ENCODE measurements around the gene TNFRSF8. TPM values are rescaled to one million over a fixed set of nuclear protein-coding genes. Genes with fewer than 3 reads are reported as not detected.

The TNFRSF8 gene
- total RNA-seq, 1 experiment from 2014 or later, result not detected

GRCh38 chr1:12059722-12060464 lies 3.2 kb upstream of the TNFRSF8 start:
- CTCF ChIA-PET, result interaction anchor here (0.6 kb wide), 1 partner anchor 76 kb away, joined by 4 read pairs; no protein-coding TSS in a partner anchor
- peaks cover 44% of the 10 kb centered on the region for H3K27me3 ChIP-seq (replicated peaks; ENCODE audit: insufficient read depth, low read depth, low read length, poor library complexity)
- POLR2A ChIA-PET (ENCODE audit: low non-redundant PET), result no interaction called here
- no peaks in the 10 kb centered on the region for H3K9me3 ChIP-seq (ENCODE audit: low read depth, low read length, poor library complexity, severe bottlenecking)
- BruUV-seq (replicated peaks), result no TSS peak
- DNase-seq (ENCODE audit: low spot score), result no peak
- H3K27ac ChIP-seq (ENCODE audit: low read depth, low read length, poor library complexity, severe bottlenecking), result no peak overlapping the region
- intact Hi-C loops (cut with micrococcal nuclease; ENCODE audit: unreplicated experiment), result no loop called here
- no peak for TF ChIP-seq EZH2 (IDR thresholded peaks at IDR 0.05; ENCODE audit: borderline replicate concordance, low read depth, low read length, poor library complexity, severe bottlenecking)
- TF ChIP-seq CTCF (conservative IDR thresholded peaks at IDR 0.05; ENCODE audit: low read depth, low read length), result no peak
- H3K4me1 ChIP-seq (ENCODE audit: insufficient read depth, low read length, poor library complexity, severe bottlenecking), result no peaks in the 10 kb centered on the region
- H3K4me3 ChIP-seq (ENCODE audit: low read depth, low read length, poor library complexity, severe bottlenecking), result no peak overlapping the region
- no peaks in the 10 kb centered on the region for H3K36me3 ChIP-seq (ENCODE audit: insufficient read depth, low read length, poor library complexity, severe bottlenecking)

- intact Hi-C loops (cut with micrococcal nuclease; ENCODE audit: unreplicated experiment), result no loop called here
- TF ChIP-seq CTCF (conservative IDR thresholded peaks at IDR 0.05; ENCODE audit: low read depth, low read length) (no peak), EZH2 (IDR thresholded peaks at IDR 0.05; ENCODE audit: borderline replicate concordance, low read depth, low read length, poor library complexity, severe bottlenecking) (no peak)
- Histone ChIP-seq H3K4me3 (ENCODE audit: low read depth, low read length, poor library complexity, severe bottlenecking) (no peak overlapping the region), H3K27ac (ENCODE audit: low read depth, low read length, poor library complexity, severe bottlenecking) (no peak overlapping the region), H3K36me3 (ENCODE audit: insufficient read depth, low read length, poor library complexity, severe bottlenecking) (no peaks in the 10 kb centered on the region), H3K27me3 (replicated peaks; ENCODE audit: insufficient read depth, low read depth, low read length, poor library complexity) (peaks cover 50% of the 10 kb centered on the region), H3K4me1 (ENCODE audit: insufficient read depth, low read length, poor library complexity, severe bottlenecking) (no peaks in the 10 kb centered on the region), H3K9me3 (ENCODE audit: low read depth, low read length, poor library complexity, severe bottlenecking) (no peaks in the 10 kb centered on the region)
- ChIA-PET POLR2A (ENCODE audit: low non-redundant PET) (no interaction called here), CTCF (no interaction called here)
- no peak for DNase-seq (ENCODE audit: low spot score)
- no TSS peak for BruUV-seq (replicated peaks)
Observed at GRCh38 chr1:12060500-12060899, 2.6 kb upstream of the TNFRSF8 start.

- Histone ChIP-seq H3K9me3 (ENCODE audit: low read depth, low read length, poor library complexity, severe bottlenecking) (no peaks in the 10 kb centered on the region), H3K4me3 (ENCODE audit: low read depth, low read length, poor library complexity, severe bottlenecking) (no peak overlapping the region), H3K4me1 (ENCODE audit: insufficient read depth, low read length, poor library complexity, severe bottlenecking) (no peaks in the 10 kb centered on the region), H3K36me3 (ENCODE audit: insufficient read depth, low read length, poor library complexity, severe bottlenecking) (no peaks in the 10 kb centered on the region), H3K27me3 (replicated peaks; ENCODE audit: insufficient read depth, low read depth, low read length, poor library complexity) (peaks cover 76% of the 10 kb centered on the region), H3K27ac (ENCODE audit: low read depth, low read length, poor library complexity, severe bottlenecking) (no peak overlapping the region)
- ChIA-PET POLR2A (ENCODE audit: low non-redundant PET) (no interaction called here), CTCF (no interaction called here)
- intact Hi-C loops (cut with micrococcal nuclease; ENCODE audit: unreplicated experiment), result no loop called here
- no peak for DNase-seq (ENCODE audit: low spot score)
- BruUV-seq (replicated peaks), result no TSS peak
- TF ChIP-seq EZH2 (IDR thresholded peaks at IDR 0.05; ENCODE audit: borderline replicate concordance, low read depth, low read length, poor library complexity, severe bottlenecking) (peak; percentile 5), CTCF (conservative IDR thresholded peaks at IDR 0.05; ENCODE audit: low read depth, low read length) (no peak)
Observed at GRCh38 chr1:12064073-12064969, 1.2 kb downstream of the TNFRSF8 start.
